GM18526 (cell line): Measurements from ENCODE around the gene PDE2A.

Source experiments
- POLR2A ChIP-seq: IDR thresholded peaks from 3 replicates; pipeline ENCODE4 v1.6.1; 2011; ENCODE audit not compliant: insufficient read length; ENCODE audit errors: extremely low read depth

Gene PDE2A

GRCh38 chr11:72544589-72544988, 129.6 kb downstream of the PDE2A start:
- no peak for TF ChIP-seq POLR2A

GRCh38 chr11:72543849-72544542, 130.2 kb downstream of the PDE2A start:
- no peak for TF ChIP-seq POLR2A

GRCh38 chr11:72541257-72541974, 132.8 kb downstream of the PDE2A start:
- no peak for TF ChIP-seq POLR2A

GRCh38 chr11:72537051-72537450, 137.2 kb downstream of the PDE2A start:
- no peak for TF ChIP-seq POLR2A

- TF ChIP-seq POLR2A = no peak
These were observed 139.1 kb downstream of the PDE2A start for GRCh38 chr11:72535194-72535547.

- TF ChIP-seq POLR2A = no peak
These were observed 139.6 kb downstream of the PDE2A start for GRCh38 chr11:72534371-72535193.

- no peak for TF ChIP-seq POLR2A
These were observed 145.2 kb downstream of the PDE2A start for GRCh38 chr11:72529068-72529467.

GRCh38 chr11:72528121-72528520, 146.1 kb downstream of the PDE2A start:
- no peak for TF ChIP-seq POLR2A
